Measurements from ENCODE around the gene IRF6. TPM values are rescaled to one million over a fixed set of nuclear protein-coding genes. Genes with fewer than 3 reads are reported as not detected.

Gene IRF6
- total RNA-seq, 1 donor from 2014 or later = 7.6 TPM

DNA sequence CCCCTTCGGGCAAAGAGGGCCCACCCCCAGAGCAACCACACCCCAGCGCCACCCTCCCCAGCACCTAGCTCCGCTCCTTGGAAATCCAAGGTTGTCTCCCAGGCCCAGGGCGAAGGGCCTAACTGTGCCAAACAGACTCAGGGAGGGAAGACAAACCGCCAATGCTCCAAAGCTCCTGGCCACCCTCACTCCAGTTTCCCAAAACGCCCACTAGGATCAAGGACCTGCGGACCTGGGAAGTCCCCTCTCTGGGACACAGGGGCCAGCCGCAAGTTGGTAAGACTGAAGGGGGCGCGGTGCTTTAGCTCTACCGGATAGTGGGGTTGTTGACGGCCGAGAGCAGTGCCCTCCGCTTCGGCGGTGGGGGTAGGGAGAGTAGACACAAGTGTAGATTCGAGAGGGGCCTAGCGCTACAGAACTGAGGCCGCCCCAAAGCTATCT is 581 bp downstream of the IRF6 start:
- H3K27ac ChIP-seq = no peak overlapping the region
- intact Hi-C loops (cut with DNase I) = no loop called here
- DNase-seq (ENCODE audit: low spot score in 2 of 2) = no peak
- no peaks in the 10 kb centered on the region for H3K36me3 ChIP-seq
- TF ChIP-seq, protein P1, sequence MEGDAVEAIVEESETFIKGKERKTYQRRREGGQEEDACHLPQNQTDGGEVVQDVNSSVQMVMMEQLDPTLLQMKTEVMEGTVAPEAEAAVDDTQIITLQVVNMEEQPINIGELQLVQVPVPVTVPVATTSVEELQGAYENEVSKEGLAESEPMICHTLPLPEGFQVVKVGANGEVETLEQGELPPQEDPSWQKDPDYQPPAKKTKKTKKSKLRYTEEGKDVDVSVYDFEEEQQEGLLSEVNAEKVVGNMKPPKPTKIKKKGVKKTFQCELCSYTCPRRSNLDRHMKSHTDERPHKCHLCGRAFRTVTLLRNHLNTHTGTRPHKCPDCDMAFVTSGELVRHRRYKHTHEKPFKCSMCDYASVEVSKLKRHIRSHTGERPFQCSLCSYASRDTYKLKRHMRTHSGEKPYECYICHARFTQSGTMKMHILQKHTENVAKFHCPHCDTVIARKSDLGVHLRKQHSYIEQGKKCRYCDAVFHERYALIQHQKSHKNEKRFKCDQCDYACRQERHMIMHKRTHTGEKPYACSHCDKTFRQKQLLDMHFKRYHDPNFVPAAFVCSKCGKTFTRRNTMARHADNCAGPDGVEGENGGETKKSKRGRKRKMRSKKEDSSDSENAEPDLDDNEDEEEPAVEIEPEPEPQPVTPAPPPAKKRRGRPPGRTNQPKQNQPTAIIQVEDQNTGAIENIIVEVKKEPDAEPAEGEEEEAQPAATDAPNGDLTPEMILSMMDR (IDR thresholded peaks at IDR 0.05) = no peak
- H3K9me3 ChIP-seq = no peaks in the 10 kb centered on the region
- peak overlapping the region; percentile 51 to 65 for H3K4me3 ChIP-seq
- H3K27me3 ChIP-seq = no peaks in the 10 kb centered on the region
- peaks cover 0 to 16% of the 10 kb centered on the region in 2 donors for H3K4me1 ChIP-seq

DNA sequence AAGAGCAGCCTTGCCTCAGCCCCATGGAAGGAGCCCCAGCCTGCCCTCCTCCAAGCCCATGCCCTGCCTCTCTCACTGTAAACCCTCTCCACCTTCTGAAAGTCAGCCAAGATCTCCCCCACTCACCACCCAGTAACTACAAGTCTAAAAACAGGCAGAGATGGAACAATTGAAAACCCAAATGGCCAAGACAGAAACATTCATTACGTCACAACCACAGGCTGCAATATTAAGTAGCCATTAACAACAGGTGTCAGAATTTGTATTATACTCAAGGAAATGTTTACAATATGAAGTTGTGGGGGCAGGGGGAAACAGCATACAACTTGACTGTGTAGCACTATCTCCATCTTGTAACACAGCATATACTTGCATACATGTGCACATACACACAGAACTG is 2.4 kb downstream of the IRF6 start:
- intact Hi-C loops (cut with DNase I) = no loop called here
- H3K27me3 ChIP-seq = no peaks in the 10 kb centered on the region
- DNase-seq (ENCODE audit: low spot score in 2 of 2) = no peak
- no peak overlapping the region for H3K27ac ChIP-seq
- TF ChIP-seq, protein P1 (IDR thresholded peaks at IDR 0.05) = no peak
- H3K36me3 ChIP-seq = no peaks in the 10 kb centered on the region
- H3K9me3 ChIP-seq = no peaks in the 10 kb centered on the region
- H3K4me1 ChIP-seq = peaks cover 0 to 16% of the 10 kb centered on the region in 2 donors
- H3K4me3 ChIP-seq = no peak overlapping the region

DNA sequence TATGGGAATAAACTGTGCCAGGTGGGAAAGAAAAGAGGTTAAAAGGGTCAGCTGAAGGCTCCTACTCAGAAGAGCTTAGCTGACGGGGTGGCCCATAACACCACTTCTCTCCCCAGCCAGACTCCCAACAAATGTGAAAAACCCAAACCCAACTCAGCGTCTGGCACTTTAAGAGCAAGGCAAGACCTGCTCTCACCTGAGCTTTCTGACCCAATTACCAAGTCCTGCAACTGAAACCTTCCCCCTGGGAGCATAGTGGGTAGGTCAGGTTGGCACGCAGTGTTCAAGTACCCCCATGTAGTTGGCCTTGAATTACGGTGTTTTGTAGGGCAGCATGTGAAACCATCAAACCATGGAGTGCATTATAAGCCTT is 3.2 kb downstream of the IRF6 start:
- Histone ChIP-seq H3K9me3 (no peaks in the 10 kb centered on the region), H3K36me3 (no peaks in the 10 kb centered on the region), H3K4me3 (no peak overlapping the region), H3K27me3 (no peaks in the 10 kb centered on the region), H3K27ac (peak overlapping the region in 1 of 2 donors; percentile 69), H3K4me1 (peaks cover 0 to 16% of the 10 kb centered on the region in 2 donors)
- intact Hi-C loops (cut with DNase I) = no loop called here
- DNase-seq (ENCODE audit: low spot score in 2 of 2) = no peak
- TF ChIP-seq, protein P1 (IDR thresholded peaks at IDR 0.05) = no peak

DNA sequence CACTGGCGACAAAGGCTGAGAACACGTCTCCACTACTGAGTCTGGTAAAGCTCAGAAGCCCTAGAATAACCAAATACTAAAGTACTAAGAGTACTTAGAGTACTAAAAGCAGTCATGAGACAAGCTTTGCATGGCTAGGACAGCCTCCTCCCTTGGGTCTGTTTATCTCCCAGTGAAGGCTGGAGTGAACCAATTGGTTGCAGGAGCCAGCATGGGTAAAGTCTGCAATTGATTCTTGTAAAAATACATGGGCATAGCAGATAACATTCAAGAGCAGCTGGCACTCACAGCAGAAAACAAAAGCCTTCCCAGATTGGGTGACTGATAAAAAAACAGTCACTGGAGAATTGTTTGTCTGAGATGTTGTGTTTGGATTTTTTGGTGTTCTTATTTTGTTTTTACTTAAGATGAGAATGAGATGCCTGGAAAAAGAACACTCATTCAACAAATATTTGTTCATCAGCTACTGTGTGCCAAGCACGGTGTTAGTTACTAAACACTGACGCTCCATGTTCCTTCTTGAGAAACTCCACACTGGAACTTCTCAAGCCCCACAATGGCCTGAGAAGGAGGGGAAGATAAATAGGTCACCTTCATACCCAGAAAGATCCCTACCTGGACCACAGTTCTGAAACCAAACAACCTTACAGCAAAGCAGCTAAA is 3.7 kb downstream of the IRF6 start:
- TF ChIP-seq, protein P1 (IDR thresholded peaks at IDR 0.05) = no peak
- no peak for DNase-seq (ENCODE audit: low spot score in 2 of 2)
- intact Hi-C loops (cut with DNase I) = no loop called here
- H3K9me3 ChIP-seq = no peaks in the 10 kb centered on the region
- H3K4me3 ChIP-seq = no peak overlapping the region
- no peaks in the 10 kb centered on the region for H3K36me3 ChIP-seq
- peaks cover 0 to 16% of the 10 kb centered on the region in 2 donors for H3K4me1 ChIP-seq
- no peaks in the 10 kb centered on the region for H3K27me3 ChIP-seq
- H3K27ac ChIP-seq = peak overlapping the region; percentile 56 to 69

DNA sequence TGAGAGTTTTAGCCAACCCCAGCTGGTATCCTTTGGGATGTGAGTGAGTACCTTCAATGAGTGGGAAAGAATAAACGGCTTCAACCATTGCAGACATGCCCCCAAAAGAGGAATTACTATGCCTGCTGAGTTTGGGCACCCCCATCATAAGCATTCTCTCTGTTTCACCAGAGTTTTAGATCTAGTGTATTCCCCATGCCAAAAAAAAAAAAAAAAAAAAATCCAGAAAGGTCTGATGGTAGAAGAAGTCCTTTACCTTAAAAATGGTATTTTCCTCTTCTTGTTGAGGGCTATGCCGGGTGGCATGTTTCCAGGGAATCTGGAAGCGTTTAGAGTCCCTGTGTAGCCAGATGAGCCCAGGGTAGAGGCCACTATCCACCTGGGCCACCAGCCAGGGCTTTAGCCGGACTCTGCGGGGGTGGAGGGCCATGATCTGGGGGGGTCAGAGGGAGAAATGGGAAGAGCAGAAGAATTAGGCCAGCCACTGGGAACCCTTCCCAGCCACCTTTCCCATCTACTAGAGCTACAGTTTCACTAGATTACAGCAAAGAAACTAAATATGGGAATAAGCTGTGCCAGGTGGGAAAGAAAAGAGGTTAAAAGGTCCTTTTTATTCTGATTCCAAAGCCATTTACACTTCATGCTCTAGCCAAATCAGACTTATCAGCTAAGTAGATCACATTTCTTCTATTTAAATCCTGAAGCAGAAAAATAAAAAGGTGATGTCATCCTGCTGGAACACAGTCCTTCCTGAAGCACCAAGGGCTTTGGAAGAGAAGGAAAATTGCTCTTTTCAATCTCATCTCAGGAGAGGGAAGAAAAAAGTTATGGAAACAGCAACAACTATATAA is 4.7 kb downstream of the IRF6 start:
- Histone ChIP-seq H3K27ac (peak overlapping the region; percentile 56 to 69), H3K36me3 (no peaks in the 10 kb centered on the region), H3K4me3 (no peak overlapping the region), H3K9me3 (no peaks in the 10 kb centered on the region), H3K27me3 (no peaks in the 10 kb centered on the region), H3K4me1 (peaks cover 0 to 16% of the 10 kb centered on the region in 2 donors)
- DNase-seq (ENCODE audit: low spot score in 2 of 2) = no peak
- TF ChIP-seq, protein P1 (IDR thresholded peaks at IDR 0.05) = no peak
- intact Hi-C loops (cut with DNase I) = no loop called here
